Measurements from ENCODE around the gene CERS6.

CERS6 gene

DNA sequence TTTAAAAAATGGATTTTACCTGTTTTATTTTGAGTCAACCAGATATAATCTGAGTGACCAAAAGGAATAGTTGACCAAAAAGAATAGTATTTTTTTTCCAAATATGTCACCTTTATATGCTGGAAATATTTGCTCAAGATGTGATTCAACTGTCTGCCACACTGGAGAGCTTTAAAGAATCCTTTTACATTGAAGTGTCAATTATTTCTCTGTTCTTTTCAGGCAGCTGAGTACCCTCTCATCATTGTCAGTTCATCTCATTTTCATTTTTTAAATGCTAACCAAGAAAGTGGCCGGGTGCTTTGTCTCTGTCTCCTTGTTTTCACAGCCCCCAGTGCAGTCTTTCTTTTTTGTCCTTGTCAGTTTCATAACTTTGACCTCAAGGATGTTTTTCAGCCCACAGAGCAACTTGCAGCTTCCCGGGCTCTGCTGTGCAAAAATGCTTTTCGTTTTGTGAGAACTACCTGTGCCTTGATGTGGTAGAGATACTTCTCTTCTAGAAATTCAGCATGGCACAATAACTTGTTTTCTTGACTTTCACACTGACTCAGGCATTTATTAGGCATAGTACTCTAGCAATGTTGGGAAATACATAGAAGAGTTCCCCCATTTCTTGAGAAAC lies 23.4 kb upstream of the CERS6 start:
- DNase-seq (ENCODE audit: low spot score in 2 of 2) (no peak), ATAC-seq (no peak)
- no peaks in the 10 kb centered on the region for H3K36me3 Mint-ChIP-seq
- no peak overlapping the region for H3K27ac Mint-ChIP-seq
- H3K4me1 Mint-ChIP-seq = peaks cover 6% of the 10 kb centered on the region
- H3K9me3 Mint-ChIP-seq = no peaks in the 10 kb centered on the region
- no peak overlapping the region for H3K4me3 Mint-ChIP-seq

DNA sequence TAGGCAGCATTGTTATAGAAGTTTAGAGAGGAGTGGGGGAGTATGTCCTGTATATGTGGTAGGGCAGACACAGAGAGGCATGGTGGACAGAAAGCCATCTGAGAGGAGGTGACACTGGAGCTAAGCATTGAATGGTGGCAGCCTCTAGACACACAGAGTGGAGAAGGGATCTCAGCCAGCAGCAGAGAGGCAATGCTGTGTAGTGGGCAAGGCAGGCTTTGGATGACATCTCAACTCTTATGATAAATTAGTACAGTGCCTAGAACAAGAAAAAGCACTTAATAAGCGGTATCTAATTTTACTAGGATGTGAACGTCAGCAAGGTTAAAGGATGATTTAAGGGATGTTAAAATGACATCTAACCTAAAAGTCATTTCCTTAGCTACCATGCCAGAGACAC lies 22.5 kb upstream of the CERS6 start:
- DNase-seq (ENCODE audit: low spot score in 2 of 2) (no peak), ATAC-seq (no peak)
- no peaks in the 10 kb centered on the region for H3K9me3 Mint-ChIP-seq
- no peak overlapping the region for H3K4me3 Mint-ChIP-seq
- no peak overlapping the region for H3K27ac Mint-ChIP-seq
- H3K36me3 Mint-ChIP-seq = no peaks in the 10 kb centered on the region
- peaks cover 6% of the 10 kb centered on the region for H3K4me1 Mint-ChIP-seq

DNA sequence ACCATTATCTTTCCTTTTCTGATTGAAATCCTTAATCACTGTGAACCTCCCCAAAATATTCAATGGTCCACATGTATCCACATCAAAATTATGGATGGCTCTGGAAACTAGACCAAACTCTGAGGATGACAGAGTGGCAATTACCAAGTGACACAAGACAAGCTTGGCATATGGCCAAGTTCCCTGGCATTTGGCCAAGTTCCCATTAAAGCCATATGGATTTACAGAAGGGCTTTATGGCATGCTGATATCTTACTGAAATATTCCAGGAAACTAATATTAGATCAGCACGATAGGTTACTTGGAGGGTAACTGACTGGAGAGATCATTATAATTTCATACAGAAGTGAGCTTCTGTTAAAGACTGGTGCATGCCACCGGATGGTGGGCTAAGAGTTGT lies 21.9 kb upstream of the CERS6 start:
- no peak overlapping the region for H3K27ac Mint-ChIP-seq
- no peak for ATAC-seq

DNA sequence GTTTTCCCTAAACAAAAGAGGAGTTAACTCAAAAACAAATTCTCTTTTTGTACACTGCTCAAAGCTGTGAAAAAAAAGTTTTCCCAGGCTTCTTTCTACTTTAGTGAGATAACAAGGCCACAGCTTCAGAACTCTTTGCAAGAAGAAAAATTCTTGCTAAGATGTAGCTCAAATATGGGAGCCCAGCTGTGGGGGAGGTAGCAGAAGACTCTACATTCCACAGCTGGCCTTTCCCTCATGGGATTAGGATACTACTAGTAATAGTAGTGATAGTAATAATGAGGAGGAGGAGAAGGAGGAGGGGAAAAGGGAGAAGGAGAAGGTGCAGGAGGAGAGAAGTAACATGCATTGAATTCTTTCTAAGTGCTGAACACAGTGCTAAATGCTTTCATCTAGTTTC lies 19.2 kb upstream of the CERS6 start:
- no peak for ATAC-seq
- Mint-ChIP-seq H3K27ac (no peak overlapping the region), H3K36me3 (no peaks in the 10 kb centered on the region), H3K4me3 (no peak overlapping the region), H3K9me3 (no peaks in the 10 kb centered on the region), H3K4me1 (peaks cover 11% of the 10 kb centered on the region)
- no peak for DNase-seq (ENCODE audit: low spot score in 2 of 2)

More for the DNA sequence above, 21.9 kb upstream of the CERS6 start:
- Mint-ChIP-seq H3K4me1 (peaks cover 6% of the 10 kb centered on the region), H3K4me3 (no peak overlapping the region), H3K36me3 (no peaks in the 10 kb centered on the region), H3K9me3 (no peaks in the 10 kb centered on the region)
- no peak for DNase-seq (ENCODE audit: low spot score in 2 of 2)

DNA sequence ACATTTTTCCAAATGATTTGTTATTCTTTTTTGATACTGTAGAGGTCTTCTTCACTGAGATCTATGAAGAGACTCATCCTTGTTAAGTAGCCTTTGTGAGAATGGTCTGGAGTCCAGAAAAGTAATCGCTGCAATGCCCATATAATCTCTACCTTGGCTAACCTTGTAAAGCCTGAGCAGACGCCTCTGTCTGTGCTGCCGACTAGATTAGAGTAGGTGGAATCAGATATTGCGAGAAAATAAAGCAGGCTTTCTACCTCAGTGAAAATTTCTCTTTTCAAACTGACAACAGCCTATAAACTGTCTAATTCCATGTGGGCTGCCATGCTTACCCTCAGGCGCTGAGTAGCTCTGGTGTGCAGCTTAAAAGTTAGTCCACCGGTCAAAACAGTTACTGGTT lies 17.5 kb upstream of the CERS6 start:
- no peak overlapping the region for H3K27ac Mint-ChIP-seq
- no peak overlapping the region for H3K4me3 Mint-ChIP-seq
- no peaks in the 10 kb centered on the region for H3K9me3 Mint-ChIP-seq
- H3K4me1 Mint-ChIP-seq = peaks cover 5% of the 10 kb centered on the region
- no peak for DNase-seq (ENCODE audit: low spot score in 2 of 2)
- ATAC-seq = no peak
- no peaks in the 10 kb centered on the region for H3K36me3 Mint-ChIP-seq

DNA sequence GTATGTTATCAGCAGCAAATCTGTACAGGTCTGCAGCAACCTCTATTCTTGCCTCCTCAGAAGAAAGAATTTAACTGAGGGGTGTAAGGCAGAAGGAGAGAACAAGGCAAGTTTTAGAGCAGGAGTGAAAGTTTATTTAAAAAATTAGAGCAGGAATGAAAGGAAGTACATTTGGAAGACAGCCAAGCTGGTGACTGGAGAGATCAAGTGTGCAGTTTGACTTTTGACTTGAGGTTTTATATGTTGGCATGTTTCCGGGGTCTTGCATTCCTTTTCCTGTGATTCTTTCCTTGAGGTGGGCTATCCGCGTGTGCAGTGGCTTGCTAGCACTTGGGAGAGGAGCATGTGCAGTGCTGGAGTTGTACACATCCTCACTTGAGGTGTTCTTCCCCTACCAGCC lies 16.5 kb upstream of the CERS6 start:
- Mint-ChIP-seq H3K9me3 (peaks cover 2% of the 10 kb centered on the region), H3K27ac (no peak overlapping the region), H3K4me1 (peaks cover 5% of the 10 kb centered on the region), H3K4me3 (no peak overlapping the region), H3K36me3 (no peaks in the 10 kb centered on the region)
- DNase-seq (ENCODE audit: low spot score in 2 of 2) (no peak), ATAC-seq (no peak)

DNA sequence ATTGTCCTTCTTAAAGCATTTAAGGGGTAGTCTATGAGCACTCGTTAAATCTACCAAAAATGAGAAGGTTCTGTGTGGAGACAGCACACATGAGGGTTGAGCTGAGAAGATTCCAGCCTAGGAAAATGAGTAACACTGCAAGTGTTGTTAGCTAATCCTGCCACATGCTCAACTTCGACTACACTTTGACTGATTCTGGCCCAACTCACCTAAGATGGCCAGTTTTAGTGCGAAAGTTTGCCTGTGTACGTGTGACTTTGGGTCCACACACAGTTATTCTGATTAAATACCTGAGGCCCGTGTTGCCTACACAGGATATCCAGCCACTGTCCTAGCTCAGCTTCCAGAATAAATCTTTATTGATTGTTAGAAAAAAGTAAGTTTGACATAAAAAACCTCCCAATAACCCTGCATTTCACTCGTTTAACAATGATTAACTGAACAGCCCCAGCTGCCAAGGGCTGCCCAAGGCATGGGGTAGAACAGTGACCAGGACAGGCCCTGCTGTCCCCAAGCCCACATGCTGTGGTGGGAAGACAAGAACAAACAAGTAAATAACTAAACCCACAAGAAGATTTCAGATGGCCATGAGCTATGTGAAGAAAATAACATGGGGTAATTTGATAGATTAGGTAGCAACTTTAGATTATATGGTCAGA lies 14.7 kb upstream of the CERS6 start:
- Mint-ChIP-seq H3K4me3 (no peak overlapping the region), H3K27ac (no peak overlapping the region), H3K9me3 (peaks cover 4% of the 10 kb centered on the region), H3K4me1 (peaks cover 5% of the 10 kb centered on the region), H3K36me3 (no peaks in the 10 kb centered on the region)
- DNase-seq (ENCODE audit: low spot score in 2 of 2) = no peak
- no peak for ATAC-seq

DNA sequence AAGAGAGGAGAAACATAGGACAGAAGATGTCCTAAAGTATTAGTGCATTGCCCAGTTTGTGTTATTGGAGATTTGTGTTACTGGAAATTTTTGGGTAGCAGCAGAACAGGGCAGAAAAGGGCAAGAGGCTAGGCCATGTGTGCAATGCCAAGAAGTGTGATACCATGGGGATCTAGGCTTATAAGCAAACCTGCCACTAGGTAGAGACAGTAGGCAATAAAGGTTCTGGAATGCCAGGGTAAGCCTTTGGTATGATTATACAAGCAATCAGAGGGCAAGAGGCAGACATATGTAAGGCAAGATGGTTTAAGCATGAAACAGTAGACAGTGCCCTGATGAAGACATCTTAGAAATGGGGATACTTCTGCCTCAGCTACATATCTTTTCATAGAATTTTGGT lies 12.3 kb upstream of the CERS6 start:
- Mint-ChIP-seq H3K9me3 (peaks cover 4% of the 10 kb centered on the region), H3K27ac (no peak overlapping the region), H3K4me1 (peaks cover 5% of the 10 kb centered on the region), H3K4me3 (no peak overlapping the region), H3K36me3 (no peaks in the 10 kb centered on the region)
- DNase-seq (ENCODE audit: low spot score in 2 of 2) (no peak), ATAC-seq (no peak)

DNA sequence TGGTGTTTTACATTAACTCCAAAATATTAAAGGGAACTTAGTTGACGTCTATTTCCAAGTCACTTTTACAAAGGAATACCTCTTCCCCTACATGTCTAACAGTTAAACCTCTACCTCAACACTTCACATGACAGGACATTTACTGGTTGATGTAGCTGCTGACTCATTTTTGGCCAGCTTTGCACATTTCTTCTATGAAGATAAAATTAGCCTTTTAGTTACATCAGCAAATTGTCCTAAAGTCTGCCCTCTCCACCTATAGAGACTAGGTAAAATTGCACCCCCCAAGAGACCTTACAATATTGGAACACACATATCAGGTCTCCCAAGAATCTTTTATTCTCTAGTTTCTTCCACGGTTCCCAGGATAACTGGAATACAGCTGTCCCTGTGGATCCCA lies 10.1 kb upstream of the CERS6 start:
- Mint-ChIP-seq H3K36me3 (no peaks in the 10 kb centered on the region), H3K27ac (no peak overlapping the region), H3K9me3 (peaks cover 4% of the 10 kb centered on the region), H3K4me3 (no peak overlapping the region), H3K4me1 (no peaks in the 10 kb centered on the region)
- ATAC-seq (no peak), DNase-seq (ENCODE audit: low spot score in 2 of 2) (no peak)

DNA sequence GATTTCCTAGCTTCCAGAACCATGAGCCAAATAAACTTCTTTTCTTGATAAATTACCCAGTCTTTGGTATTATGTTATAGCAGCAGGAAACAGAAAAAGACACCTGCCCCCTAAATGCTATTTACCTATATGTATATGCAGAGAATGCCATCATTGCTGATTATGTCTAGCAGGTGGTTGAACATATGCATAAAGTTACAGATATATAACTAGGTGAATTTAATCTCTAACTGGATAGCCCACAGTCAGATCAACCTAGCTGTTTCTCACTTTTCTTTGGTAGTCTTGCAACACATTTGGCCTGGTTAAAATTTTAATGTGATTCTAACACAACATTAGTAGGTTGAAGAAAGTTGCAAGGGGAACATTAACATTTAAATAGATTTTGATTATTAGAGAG lies 7.1 kb upstream of the CERS6 start:
- Mint-ChIP-seq H3K4me3 (no peak overlapping the region), H3K27ac (no peak overlapping the region), H3K9me3 (peaks cover 4% of the 10 kb centered on the region), H3K4me1 (no peaks in the 10 kb centered on the region), H3K36me3 (no peaks in the 10 kb centered on the region)
- DNase-seq (ENCODE audit: low spot score in 2 of 2) = no peak
- ATAC-seq = no peak

DNA sequence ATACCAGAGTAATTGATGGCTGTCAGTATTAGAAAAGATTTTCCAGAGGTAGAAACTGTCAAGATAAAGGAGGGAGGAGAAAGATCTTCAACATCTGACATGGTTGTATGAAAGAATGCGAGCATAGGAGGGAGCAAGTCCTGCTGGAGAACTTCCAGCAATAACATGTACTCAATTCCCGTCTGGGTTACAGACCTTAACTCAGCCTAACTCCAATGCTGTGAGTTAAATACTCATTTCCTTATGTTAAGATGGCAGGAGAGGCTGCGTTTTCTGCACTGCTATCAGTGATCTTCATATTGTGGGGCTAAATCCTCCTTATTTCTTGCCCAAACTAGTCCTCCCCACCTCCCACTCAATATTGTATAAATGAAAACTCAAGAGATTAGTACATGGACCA lies 6.7 kb upstream of the CERS6 start:
- H3K9me3 Mint-ChIP-seq = peaks cover 2% of the 10 kb centered on the region
- ATAC-seq (no peak), DNase-seq (ENCODE audit: low spot score in 2 of 2) (no peak)
- H3K4me1 Mint-ChIP-seq = no peaks in the 10 kb centered on the region
- no peak overlapping the region for H3K27ac Mint-ChIP-seq
- H3K36me3 Mint-ChIP-seq = no peaks in the 10 kb centered on the region
- H3K4me3 Mint-ChIP-seq = no peak overlapping the region

DNA sequence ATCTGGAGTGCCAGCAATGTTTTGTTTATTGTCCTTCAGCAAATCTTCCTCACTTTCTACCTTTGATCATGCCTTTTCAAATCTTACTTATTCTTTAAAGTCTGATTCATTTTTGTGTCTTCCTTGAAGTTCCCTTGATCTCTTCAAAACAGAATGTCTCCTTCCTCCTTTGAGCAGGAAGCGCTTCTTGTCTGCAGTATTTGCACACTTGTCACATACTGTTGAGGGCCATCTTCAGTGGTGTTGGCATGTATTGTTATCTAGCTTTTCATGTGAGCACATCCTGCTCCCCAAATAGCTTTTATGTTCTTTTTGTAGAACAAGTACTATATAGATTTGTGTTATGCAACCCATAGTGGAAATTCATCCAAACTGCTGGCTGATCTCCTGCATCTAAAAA lies 5.9 kb upstream of the CERS6 start:
- no peak for DNase-seq (ENCODE audit: low spot score in 2 of 2)
- no peak for ATAC-seq
- Mint-ChIP-seq H3K36me3 (no peaks in the 10 kb centered on the region), H3K27ac (no peak overlapping the region), H3K4me1 (no peaks in the 10 kb centered on the region), H3K4me3 (no peak overlapping the region), H3K9me3 (peaks cover 2% of the 10 kb centered on the region)

DNA sequence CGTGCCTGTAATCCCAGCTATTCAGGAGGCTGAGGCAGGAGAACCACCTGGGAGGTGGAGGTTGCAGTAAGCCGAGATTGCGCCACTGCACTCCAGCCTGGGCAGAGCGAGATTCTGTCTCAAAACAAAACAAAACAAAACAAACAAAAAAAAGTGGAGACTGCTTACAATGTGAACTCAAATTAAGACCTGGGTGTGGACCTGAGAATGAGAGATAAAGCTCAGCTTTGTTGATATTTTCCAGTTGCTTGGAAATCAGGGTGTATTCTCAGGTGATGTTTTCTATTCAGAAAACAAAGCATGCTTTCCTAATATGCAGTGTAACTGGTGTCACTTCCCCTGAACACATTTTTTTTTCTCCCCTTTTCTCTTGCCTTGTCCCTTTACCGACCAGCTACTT lies 5.3 kb upstream of the CERS6 start:
- H3K36me3 Mint-ChIP-seq = no peaks in the 10 kb centered on the region
- H3K27ac Mint-ChIP-seq = no peak overlapping the region
- no peak overlapping the region for H3K4me3 Mint-ChIP-seq
- H3K4me1 Mint-ChIP-seq = no peaks in the 10 kb centered on the region
- peaks cover 2% of the 10 kb centered on the region for H3K9me3 Mint-ChIP-seq
- no peak for DNase-seq (ENCODE audit: low spot score in 2 of 2)
- no peak for ATAC-seq

DNA sequence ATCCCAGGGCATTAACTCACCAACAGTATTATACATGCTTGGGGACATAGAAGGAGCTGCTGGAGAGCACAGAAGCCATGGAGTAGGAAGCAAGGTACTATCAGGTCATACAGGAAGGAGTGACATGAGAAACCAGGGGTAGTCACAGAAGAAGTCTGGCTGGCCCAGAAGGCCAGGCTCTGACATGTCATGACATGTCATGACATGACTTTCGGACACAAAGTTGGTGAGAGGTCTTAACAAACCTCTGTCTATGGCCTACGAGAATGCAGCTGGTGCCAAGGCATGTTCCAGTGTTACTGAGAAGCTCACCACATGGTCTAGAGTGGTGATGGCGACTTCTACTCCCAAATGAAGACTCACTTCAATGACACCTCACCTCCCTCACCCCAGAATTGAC lies 3.3 kb upstream of the CERS6 start:
- no peak for DNase-seq (ENCODE audit: low spot score in 2 of 2)
- Mint-ChIP-seq H3K36me3 (no peaks in the 10 kb centered on the region), H3K9me3 (no peaks in the 10 kb centered on the region), H3K27ac (no peak overlapping the region), H3K4me1 (peaks cover 6% of the 10 kb centered on the region), H3K4me3 (no peak overlapping the region)
- no peak for ATAC-seq

DNA sequence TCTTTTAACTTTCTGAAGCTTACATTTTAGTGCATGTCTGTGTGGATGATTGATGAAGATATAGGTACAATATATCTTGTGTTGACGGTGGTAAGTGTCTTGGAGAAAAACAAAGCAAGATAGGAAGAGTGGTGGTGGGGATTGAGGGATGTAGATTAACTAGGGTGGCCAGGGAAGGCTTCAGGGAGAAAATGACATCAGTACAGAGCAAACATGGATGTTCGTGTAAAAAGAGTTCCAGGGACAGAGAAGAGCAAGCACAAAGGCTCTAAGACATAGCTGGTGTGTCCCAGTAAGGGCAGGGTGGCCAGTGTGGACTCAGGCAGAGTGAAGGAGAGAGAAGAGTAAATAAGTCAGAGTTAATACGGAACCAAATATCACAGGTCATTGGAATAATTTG lies 2.7 kb upstream of the CERS6 start:
- Mint-ChIP-seq H3K4me1 (peaks cover 7% of the 10 kb centered on the region), H3K4me3 (no peak overlapping the region), H3K36me3 (no peaks in the 10 kb centered on the region), H3K27ac (no peak overlapping the region), H3K9me3 (no peaks in the 10 kb centered on the region)
- ATAC-seq = no peak
- DNase-seq (ENCODE audit: low spot score in 2 of 2) = no peak

DNA sequence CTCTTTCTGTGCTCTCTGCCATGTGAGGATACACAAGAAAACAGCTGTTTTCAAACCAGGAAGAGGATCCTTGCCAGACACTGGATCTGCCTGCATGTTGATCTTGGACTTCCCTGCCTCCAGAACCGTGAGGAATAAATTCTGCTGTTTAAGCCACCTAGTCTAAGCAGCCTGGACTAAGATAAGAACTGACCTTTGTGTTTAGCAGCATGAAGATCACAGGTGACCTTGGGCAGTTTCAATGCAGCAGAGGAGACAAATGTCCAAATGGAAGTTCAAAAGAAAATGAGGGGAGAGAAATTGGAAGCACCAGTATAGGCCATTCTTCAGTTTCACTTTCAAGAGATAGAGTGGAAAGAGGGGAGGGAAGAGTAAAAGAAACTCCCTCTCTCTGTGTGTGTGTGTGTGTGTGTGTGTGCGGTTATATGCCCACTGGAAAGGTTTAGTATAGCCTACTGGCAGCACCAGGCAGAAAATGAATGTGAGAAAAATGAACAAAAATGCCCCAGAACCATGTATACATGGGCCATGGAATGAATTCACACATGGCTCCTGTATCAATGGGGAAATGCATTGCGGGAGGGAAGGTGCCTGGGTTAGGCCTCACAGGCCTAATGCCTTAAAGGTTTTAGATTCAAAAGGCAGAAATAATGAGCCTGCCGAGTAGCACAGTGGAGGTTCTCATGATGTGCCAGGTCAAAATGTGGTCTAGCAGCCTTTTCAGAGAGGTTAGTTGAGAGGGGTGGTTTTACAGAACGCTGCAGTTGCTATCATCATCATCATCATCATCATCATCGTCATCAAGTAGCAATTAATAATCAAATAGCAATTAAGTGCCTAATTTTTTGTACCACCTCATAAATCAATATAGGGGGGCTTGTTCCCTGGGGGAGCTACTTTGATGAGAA lies 1.1 kb upstream of the CERS6 start:
- no peaks in the 10 kb centered on the region for H3K36me3 Mint-ChIP-seq
- peaks cover 7% of the 10 kb centered on the region for H3K4me1 Mint-ChIP-seq
- no peak overlapping the region for H3K4me3 Mint-ChIP-seq
- H3K9me3 Mint-ChIP-seq = no peaks in the 10 kb centered on the region
- DNase-seq (ENCODE audit: low spot score in 2 of 2) = no peak
- no peak overlapping the region for H3K27ac Mint-ChIP-seq
- no peak for ATAC-seq

All from stimulated activated effector memory CD8-positive, alpha-beta T cell treated with anti-CD3 and anti-CD28 coated beads, Interleukin-12 subunit alpha, Interleukin-12 subunit beta, amount 100 ng/mL, for 72 hours (primary cell).